HG02759 (cell line): Measurements from ENCODE around the gene SAA2.
"Not testable (repeated sequence)": the region's sequence is repeated elsewhere in the genome, so short reads cannot be mapped to it uniquely, and the experiment has no call there.

ENCODE experiments used
- ATAC-seq: cut with Tn5 transposase; IDR thresholded peaks from one replicate; pipeline ENCODE4 v1.9.1; 2021; ENCODE audit warnings: mild to moderate bottlenecking, moderate library complexity; ENCODE audit not compliant: unreplicated experiment

The SAA2 gene

DNA sequence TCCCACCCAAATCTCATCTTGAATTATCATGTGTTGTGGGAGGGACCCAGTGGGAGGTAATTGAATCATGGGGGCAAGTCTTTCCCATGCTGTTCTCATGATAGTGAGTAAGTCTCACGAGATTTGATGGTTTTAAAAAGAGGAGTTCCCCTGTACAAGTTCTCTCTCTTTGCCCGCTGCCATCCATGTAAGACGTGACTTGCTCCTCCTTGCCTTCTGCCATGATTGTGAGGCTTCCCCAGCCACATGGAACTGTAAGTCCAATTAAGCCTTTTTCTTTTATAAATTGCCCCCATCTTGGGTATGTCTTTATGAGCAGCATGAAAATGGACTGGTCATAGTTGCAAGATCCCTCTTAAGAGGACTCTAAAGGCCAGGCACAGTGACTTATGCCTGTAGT is 50.7 kb downstream of the SAA2 start:
- ATAC-seq, result not testable (repeated sequence)

- ATAC-seq, result no peak
These were observed 51.9 kb downstream of the SAA2 start for GRCh38 chr11:18196532-18196931.
